TTC549 (cell line): ENCODE data around the gene CTNNA1.

Experiments
- FAIRE-seq: peaks from 2 replicates; lab custom pipeline; 2012; peaks lifted over from hg19 to GRCh38; lab: Jason Lieb, UNC

The CTNNA1 gene

GRCh38 chr5:138951091-138951985, 198.1 kb downstream of the CTNNA1 start:
- no peak for FAIRE-seq

- FAIRE-seq, result no peak
These were observed 198.9 kb downstream of the CTNNA1 start for GRCh38 chr5:138951986-138952735.

GRCh38 chr5:138952962-138953361, 199.7 kb downstream of the CTNNA1 start:
- no peak for FAIRE-seq

DNA sequence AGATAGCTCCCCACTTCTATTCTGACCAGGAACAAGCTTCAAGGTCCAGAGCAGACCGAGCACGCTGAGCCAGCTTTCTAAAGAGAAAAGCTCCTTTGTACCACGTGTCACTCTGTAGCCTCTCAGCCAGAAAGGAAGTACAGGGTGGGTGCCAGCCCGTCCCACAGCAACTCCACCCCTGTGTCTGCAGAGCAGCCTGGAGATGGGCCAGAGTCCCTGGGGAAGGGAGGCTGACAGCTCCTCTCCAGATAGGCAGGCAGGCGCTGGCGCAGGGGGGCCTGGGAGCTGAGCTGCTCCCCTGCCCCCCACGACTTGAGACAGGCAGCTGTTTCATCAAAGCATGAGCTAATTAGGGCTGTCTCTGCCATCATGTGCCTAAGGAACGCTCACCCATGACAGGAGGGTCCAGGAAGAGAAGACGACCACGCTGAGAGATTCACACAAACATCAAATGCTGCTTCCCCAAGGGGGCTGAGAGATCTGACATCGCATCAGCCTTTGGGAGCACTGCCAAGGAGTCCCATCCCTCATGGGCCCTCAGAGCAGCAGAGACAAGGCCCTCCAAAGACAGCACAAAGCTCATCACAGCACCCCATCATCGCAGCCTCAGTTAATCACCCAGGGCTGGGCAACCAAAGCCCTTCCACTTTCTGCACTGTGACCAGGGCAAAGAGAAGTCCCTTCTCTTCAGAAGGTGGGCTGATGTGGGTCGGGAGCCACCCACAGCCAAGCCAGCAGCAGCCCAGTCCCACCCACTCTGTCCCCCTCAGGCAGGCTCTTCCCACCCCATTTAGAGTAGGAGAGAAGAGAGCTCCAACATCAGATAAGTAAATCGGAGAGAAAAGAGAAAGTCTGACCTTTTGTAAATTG, 200.4 kb downstream of the CTNNA1 start:
- no peak for FAIRE-seq

GRCh38 chr5:138954257-138955012, 201.2 kb downstream of the CTNNA1 start:
- FAIRE-seq, result no peak

- FAIRE-seq, result no peak
These were observed 201.9 kb downstream of the CTNNA1 start for GRCh38 chr5:138955013-138955660.

DNA sequence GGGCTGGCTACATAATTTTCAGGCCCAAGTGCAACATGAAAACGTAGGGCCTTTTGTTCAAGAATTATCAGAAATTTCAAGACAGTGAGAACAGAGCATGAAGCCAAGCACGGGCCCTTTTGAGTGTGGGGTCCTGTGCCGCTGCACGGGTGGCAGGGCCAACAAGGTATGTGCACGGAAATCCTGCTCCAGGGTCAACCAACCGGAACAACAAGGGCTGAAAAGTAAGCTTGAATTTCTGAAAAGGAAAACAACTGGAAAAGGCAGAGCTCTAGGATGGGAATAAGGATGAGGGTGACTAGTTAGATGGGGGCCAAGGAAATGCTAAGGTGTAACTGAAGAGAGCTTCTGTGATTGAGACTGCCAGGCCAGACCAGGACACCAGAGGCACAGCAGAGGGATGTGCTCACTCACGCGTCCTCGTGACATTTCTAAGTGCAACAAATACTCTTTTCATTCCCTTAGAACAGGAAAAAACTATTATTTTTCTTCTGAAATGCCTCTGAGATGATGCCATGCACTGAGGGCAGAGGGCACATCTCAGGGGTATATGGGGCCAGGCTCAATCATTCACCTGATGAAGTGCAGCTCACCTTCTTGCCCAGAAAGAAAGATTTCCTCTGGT, 202.6 kb downstream of the CTNNA1 start:
- no peak for FAIRE-seq

DNA sequence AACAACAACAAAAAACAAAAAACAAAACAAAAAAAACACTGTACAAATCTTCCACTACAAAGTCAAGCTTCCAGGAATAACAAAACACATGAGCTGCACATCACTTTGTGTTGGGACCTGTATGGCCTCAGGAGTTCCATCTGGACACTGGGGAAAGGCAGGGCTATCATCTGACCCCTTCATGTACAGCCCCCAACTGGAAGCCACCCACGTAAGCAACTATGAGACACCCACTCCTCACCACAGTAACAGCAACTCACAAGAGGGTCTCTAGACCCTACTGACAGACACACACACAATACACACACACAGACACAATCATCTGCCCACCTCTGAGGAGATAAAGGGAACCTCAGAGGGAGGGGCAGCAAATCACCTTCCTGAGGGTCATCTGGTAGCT, 203.6 kb downstream of the CTNNA1 start:
- no peak for FAIRE-seq

DNA sequence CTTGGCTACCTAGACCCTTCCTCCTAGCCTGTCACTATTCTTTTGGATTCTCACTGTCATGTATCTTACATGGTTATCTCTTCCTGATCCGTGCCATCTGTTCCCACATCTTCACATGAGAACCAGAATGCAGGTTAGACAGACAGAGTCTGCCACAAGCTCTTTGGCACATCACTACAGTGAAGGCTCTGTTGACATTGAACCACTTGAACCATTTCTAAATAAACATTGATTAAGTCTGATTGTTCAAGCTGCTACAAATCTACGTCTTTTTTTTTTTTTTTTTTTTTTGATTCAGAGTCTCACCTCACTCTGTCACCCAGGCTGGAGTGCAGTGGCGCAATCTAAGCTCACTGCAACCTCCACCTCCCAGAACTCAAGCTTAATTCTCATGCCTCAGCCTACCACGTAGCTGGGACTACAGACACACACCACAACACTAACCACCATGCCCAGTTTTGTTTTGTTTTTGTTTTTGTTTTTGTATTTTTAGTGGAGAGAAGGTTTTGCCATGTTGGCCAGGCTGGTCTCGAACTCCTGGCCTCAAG, 207.0 kb downstream of the CTNNA1 start:
- FAIRE-seq, result no peak

DNA sequence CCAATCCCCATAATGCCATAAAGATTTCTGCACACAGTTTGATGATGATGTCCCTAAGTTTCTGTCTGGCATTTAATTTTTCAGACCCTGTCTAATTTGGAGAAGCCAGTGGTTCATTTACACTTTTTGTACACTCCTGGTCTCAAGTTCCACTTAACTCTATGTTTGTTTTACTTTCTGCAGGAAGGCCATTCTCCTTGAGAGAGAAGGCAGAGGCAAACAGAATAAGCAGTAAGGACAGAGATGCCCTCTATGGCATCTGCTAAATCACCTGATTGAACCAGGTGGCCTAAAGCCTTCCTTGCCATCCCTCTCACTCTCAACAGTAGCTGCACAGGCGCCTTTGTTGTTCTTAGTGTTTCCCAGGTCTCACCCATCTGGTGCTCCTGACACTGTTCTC, 208.0 kb downstream of the CTNNA1 start:
- no peak for FAIRE-seq

DNA sequence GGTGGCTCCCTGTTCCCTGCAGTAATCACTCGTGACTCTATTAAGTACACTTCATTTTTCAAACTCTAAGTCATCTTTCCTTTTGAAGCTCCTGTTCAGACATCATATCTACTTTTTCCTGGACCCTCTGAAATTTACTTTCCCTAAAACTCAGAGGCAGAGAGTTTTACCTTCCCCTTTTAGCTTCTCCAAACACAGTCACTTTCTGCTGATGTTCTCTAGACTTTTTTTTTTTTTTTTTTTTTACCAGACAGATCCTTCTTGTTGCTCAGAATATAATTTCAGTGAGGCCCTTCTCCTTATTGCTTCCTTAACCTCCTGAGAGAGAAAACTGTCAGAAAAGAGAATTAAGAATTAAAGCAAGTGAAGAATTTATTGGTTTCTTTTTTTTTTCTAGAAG, 208.5 kb downstream of the CTNNA1 start:
- no peak for FAIRE-seq

- FAIRE-seq, result no peak
These were observed 209.6 kb downstream of the CTNNA1 start for GRCh38 chr5:138962614-138963370.

DNA sequence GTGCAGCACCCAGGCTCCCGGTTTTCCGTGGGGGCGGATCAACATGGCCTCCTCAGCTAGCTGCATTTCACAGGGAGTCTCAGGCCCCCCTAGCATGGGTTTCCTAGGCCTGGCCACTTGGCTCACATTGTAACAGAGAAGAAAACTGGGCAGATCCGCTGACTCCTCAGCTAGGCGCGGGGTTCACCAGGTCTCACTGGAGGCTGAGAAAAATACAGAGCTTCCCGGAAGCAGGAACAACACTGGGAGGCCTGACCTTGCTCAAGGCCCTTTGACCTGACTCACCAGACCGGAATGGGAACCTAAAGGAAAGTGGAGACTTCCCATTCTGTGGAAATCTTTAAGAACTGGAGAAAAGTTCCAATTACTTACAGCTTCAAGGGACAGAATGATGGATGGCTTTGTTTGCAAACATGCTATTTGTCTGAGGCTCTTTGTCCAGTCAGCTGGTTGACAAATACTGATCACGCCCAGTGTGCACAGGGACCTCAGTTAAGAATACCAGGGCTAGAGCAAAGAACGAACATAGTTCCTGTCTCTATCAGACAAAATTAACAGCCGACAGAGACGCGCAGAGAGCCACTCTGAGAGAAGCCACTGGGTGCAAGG, 210.6 kb downstream of the CTNNA1 start:
- FAIRE-seq, result no peak

- no peak for FAIRE-seq
These were observed 211.5 kb downstream of the CTNNA1 start for GRCh38 chr5:138964647-138965201.

DNA sequence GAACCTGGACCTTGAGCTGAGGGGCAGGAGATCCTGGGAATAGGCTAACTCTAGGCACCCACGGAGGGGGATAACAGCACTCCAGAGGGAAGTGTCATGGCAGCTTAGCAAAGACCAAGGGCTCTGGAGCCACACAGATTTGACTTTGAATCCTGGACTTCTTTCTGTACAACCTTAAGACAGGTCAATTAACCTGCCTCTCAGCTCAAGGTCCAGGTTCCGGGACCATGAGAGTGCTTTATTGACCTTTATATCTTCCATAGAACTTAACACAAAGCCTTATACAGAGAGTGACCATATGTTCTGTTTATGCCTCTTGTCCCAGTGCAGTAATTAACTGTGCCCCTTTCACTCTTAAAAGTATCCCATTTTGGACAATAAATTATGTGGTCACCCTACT, 212.4 kb downstream of the CTNNA1 start:
- FAIRE-seq, result no peak

DNA sequence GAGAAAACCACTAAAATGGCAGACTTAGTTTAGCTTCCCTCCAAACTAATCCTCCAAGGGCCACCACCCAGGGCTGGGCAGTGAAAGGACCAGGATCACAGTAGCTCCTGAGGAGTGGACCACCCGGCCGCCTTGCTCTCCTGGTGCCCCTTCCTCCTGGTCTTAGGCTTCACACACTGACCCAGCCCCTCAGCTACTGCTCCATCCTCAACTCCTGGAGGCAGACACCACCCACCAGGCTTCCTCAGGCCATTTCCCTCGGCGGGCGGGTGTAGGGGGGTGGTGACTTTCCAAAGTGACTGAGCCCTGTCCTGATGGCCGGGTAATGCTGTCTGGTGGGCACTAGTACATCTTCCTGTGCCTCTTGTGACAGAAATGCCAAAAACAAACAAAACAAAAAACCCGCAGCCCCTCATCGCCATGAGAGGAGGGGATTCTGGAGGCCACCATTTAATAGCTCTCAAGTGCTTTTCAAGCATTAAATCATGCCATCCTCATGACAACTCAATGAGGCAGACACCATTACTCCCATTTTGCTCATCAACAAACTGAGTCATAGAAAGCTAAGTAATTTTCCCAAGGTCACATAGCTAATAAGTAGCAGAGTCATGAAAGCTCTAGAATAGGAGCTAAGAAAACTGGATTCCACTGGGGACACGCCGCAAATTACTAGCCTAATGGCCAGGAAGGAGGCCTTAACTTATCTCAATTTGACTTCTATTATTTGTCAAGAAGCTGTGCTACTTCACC, 213.2 kb downstream of the CTNNA1 start:
- no peak for FAIRE-seq

DNA sequence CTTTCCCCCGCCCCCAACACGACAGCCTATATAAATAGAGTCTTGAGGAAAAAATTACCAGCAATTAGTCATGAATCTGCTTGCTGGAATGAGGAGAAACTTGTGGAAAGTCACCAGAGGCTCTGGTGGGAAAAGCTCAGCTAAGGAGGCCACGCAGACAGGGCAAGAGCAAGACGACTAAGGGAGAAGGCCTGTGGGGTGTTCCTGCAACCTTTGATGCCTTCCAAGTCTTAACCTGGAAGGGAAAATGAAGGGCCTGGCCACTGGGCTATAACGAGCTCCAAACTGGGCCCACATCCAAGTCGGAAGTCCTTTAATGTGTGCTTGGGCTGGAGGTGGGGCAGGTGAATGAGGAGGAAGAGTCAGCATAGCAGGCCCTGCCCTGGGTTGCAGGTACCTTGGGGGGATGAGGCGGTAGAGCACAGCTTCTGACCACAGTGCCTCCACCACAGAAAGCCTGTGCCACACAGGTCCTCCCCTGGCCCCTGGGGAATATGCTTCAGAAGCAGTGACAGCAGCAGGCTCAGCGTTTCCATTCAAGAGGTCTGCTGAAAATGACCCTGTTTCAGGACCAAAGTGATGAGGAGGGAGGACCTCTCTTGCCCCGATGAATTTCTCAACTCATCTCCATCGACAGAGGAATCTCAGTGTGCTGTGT, 214.7 kb downstream of the CTNNA1 start:
- FAIRE-seq, result no peak

- FAIRE-seq, result no peak
These were observed 215.4 kb downstream of the CTNNA1 start for GRCh38 chr5:138968601-138969000.
